GM10248 (cell line): ENCODE results near the gene KCNMA1.
"Not testable (repeated sequence)": the region's sequence is repeated elsewhere in the genome, so short reads cannot be mapped to it uniquely, and the experiment has no call there.

ENCODE experiments used
- CTCF ChIA-PET: fragments of 300-600 bp; sonication (Branson Sonifier 250); formaldehyde crosslinking; extraction: SDS; loops from one replicate; lab custom pipeline; 2021; ENCODE audit warnings: antibody characterized with exemption; lab: Yijun Ruan, JAX
- POLR2A ChIA-PET: fragments of 350-650 bp; sonication (Branson Sonifier 250); formaldehyde crosslinking; extraction: SDS; loops from one replicate; lab custom pipeline; 2020; ENCODE audit warnings: antibody characterized with exemption; lab: Yijun Ruan, JAX
- DNase-seq: peaks from one replicate; pipeline ENCODE4 v3.0.0; 2012; ENCODE audit errors: extremely low spot score
- CTCF ChIP-seq: IDR thresholded peaks from 2 replicates; pipeline ENCODE4 v1.5.1; 2012; ENCODE audit warnings: mild to moderate bottlenecking, low read depth; ENCODE audit errors: extremely low read depth, missing control alignments, control extremely low read depth

The KCNMA1 gene

GRCh38 chr10:77391605-77392235, 245.9 kb downstream of the KCNMA1 start:
- POLR2A ChIA-PET: no interaction called here
- DNase-seq: peak; percentile 51
- CTCF ChIA-PET: interaction anchor here (0.7 to 4.5 kb wide), 22 partner anchors 8 to 326 kb away, joined by 3 to 22 read pairs (median 4); no protein-coding TSS in a partner anchor
- peak; percentile 66 for TF ChIP-seq CTCF

- TF ChIP-seq CTCF: no peak
- ChIA-PET POLR2A (no interaction called here), CTCF (interaction anchor here (0.8 to 4.0 kb wide), 5 partner anchors 13 to 253 kb away, joined by 3 to 22 read pairs (median 8); no protein-coding TSS in a partner anchor)
- no peak for DNase-seq
These were observed 247.1 kb downstream of the KCNMA1 start for GRCh38 chr10:77390481-77390891.

GRCh38 chr10:77388571-77389100, 249.0 kb downstream of the KCNMA1 start:
- ChIA-PET CTCF (interaction anchor here (1.0 to 2.8 kb wide), 2 partner anchors 252 to 323 kb away, joined by 3 to 12 read pairs; no protein-coding TSS in a partner anchor), POLR2A (no interaction called here)
- no peak for DNase-seq
- no peak for TF ChIP-seq CTCF

- CTCF ChIA-PET: interaction anchor here (0.9 to 1.3 kb wide), 3 partner anchors 222 to 323 kb away, joined by 3 to 4 read pairs (median 3); no protein-coding TSS in a partner anchor
- DNase-seq, POLR2A ChIA-PET: not testable (repeated sequence)
These were observed 249.9 kb downstream of the KCNMA1 start for GRCh38 chr10:77387701-77388100.

- ChIA-PET CTCF (interaction anchor here (0.9 to 1.3 kb wide), 3 partner anchors 35 to 276 kb away, joined by 3 to 4 read pairs (median 3); no protein-coding TSS in a partner anchor), POLR2A (no interaction called here)
- no peak for DNase-seq
- TF ChIP-seq CTCF: no peak
These were observed 250.4 kb downstream of the KCNMA1 start for GRCh38 chr10:77387247-77387646.

GRCh38 chr10:77386838-77387237, 250.8 kb downstream of the KCNMA1 start:
- POLR2A ChIA-PET: no interaction called here
- CTCF ChIA-PET: interaction anchor here (0.9 to 1.3 kb wide), 3 partner anchors 34 to 276 kb away, joined by 3 to 4 read pairs (median 3); no protein-coding TSS in a partner anchor
- no peak for TF ChIP-seq CTCF
- no peak for DNase-seq

GRCh38 chr10:77386365-77386764, 251.2 kb downstream of the KCNMA1 start:
- CTCF ChIA-PET: interaction anchor here (1.3 kb wide), 1 partner anchor 34 kb away, joined by 3 read pairs; no protein-coding TSS in a partner anchor
- no peak for DNase-seq
- TF ChIP-seq CTCF: no peak
- POLR2A ChIA-PET: no interaction called here
